ENCODE data around the gene THRSP. TPM values are rescaled to one million over a fixed set of nuclear protein-coding genes. Genes with fewer than 3 reads are reported as not detected.

Gene THRSP
- total RNA-seq, 1 experiment from 2014 or later, result not detected

DNA sequence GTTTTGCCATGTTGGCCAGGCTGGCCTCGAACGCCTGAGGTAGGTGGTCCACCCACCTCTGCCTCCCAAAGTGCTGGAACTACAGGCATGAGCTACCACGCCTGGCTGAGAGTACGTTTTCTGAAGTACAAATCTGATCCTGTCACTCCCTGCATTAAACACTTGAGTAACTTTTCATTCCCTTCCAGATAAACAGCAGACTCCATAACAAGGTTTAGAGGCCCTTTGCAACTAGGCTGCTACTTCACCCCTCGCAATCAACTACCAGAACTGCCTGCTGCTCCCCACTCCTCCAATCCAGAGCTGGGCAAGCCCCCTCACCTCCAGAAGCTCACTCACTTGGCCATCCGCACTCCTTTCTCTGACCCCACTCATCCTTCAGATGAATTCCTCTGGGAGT, 42.0 kb upstream of the THRSP start (continued):
- no peak for TF ChIP-seq CBX3 (IDR thresholded peaks at IDR 0.05; ENCODE audit: low read depth)
- TF ChIP-seq SP1 (IDR thresholded peaks at IDR 0.05; ENCODE audit: low read depth), result no peak
- TF ChIP-seq, protein P1, sequence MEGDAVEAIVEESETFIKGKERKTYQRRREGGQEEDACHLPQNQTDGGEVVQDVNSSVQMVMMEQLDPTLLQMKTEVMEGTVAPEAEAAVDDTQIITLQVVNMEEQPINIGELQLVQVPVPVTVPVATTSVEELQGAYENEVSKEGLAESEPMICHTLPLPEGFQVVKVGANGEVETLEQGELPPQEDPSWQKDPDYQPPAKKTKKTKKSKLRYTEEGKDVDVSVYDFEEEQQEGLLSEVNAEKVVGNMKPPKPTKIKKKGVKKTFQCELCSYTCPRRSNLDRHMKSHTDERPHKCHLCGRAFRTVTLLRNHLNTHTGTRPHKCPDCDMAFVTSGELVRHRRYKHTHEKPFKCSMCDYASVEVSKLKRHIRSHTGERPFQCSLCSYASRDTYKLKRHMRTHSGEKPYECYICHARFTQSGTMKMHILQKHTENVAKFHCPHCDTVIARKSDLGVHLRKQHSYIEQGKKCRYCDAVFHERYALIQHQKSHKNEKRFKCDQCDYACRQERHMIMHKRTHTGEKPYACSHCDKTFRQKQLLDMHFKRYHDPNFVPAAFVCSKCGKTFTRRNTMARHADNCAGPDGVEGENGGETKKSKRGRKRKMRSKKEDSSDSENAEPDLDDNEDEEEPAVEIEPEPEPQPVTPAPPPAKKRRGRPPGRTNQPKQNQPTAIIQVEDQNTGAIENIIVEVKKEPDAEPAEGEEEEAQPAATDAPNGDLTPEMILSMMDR (IDR thresholded peaks at IDR 0.05 in 2 of 3, conservative IDR thresholded peaks at IDR 0.05 in 1 of 3; ENCODE audit: borderline replicate concordance in 1 of 3, insufficient read depth in 1 of 3, low read depth in 2 of 3, low read length in 2 of 3), result no peak
- TF ChIP-seq JUND (IDR thresholded peaks at IDR 0.05), result no peak
- TF ChIP-seq EZH2 (IDR thresholded peaks at IDR 0.05), result no peak

GRCh38 chr11:78022397-78023396, 41.0 kb upstream of the THRSP start, which contains the start of gene KCTD14:
KCTD14 (minus strand) TSS chr11:78023276; CDS start chr11:78023249, 27 bp downstream.
- ChIA-PET POLR2A (no interaction called here), RAD21 (ENCODE audit: low non-redundant PET in 1 of 2, low total read pairs in 2 of 2, uncharacterized antibody in 2 of 2, unreplicated experiment in 2 of 2) (no interaction called here), CTCF (interaction anchor here (0.6 kb wide), 1 partner anchor 10 kb away, joined by 3 read pairs; no protein-coding TSS in a partner anchor)
- peak within 1 kb of the TSS; percentile 78 for H3K9ac ChIP-seq (ENCODE audit: low read length)
- DNase-seq (ENCODE audit: low read depth, low spot score) (no peak), ATAC-seq (peak; percentile 94)
- H3K36me3 ChIP-seq (ENCODE audit: control insufficient read depth in 1 of 2, insufficient read depth in 2 of 2, low read length in 2 of 2), result no peaks in the 10 kb centered on the region
- H3K9me2 ChIP-seq (ENCODE audit: insufficient read depth), result no peaks in the 10 kb centered on the region
- peak within 1 kb of the TSS; percentile 56 for H2AFZ ChIP-seq (ENCODE audit: low read depth, low read length, poor library complexity, severe bottlenecking)
- peaks cover 18% of the 10 kb centered on the region for H3K79me2 ChIP-seq (ENCODE audit: insufficient read depth, low read length)
- no peaks in the 10 kb centered on the region for H4K20me1 ChIP-seq (ENCODE audit: insufficient read depth)
- peak within 1 kb of the TSS; percentile 54 for H3K27ac ChIP-seq (ENCODE audit: low read depth, low read length)
- peaks cover 20 to 47% of the 10 kb centered on the region in 2 experiments for H3K4me1 ChIP-seq (ENCODE audit: control insufficient read depth in 1 of 2, insufficient read depth in 2 of 2, low read length in 2 of 2)
- H3K4me3 ChIP-seq (replicated peaks in 1 of 2; ENCODE audit: low read depth in 1 of 2, low read length in 2 of 2), result peak within 1 kb of the TSS; percentile 74 to 76
- intact Hi-C loops (cut with micrococcal nuclease), result no loop called here
- TSS peak; percentile 60 for BruUV-seq (replicated peaks)
- no peaks in the 10 kb centered on the region for H3K27me3 ChIP-seq (ENCODE audit: insufficient read depth, low read length)
- no peaks in the 10 kb centered on the region for H3K9me3 ChIP-seq (ENCODE audit: control insufficient read depth in 1 of 2, insufficient read depth in 1 of 2, low read depth in 1 of 2, low read length in 2 of 2)
- H3K4me2 ChIP-seq (ENCODE audit: low read length), result peak within 1 kb of the TSS; percentile 99
- peak; percentile 92 for TF ChIP-seq POLR2AphosphoS5 (IDR thresholded peaks at IDR 0.05; ENCODE audit: low read depth, low read length)
- TF ChIP-seq EGR1 (IDR thresholded peaks at IDR 0.05; ENCODE audit: low read depth), result no peak
- TF ChIP-seq SP1 (IDR thresholded peaks at IDR 0.05; ENCODE audit: low read depth), result no peak
- 0 out of 2 replicates have a peak, but pooled peaks have one; percentile 10 for TF ChIP-seq CBX3 (IDR thresholded peaks at IDR 0.05; ENCODE audit: low read depth)
- TF ChIP-seq JUND (IDR thresholded peaks at IDR 0.05), result no peak
- TF ChIP-seq SRF (IDR thresholded peaks at IDR 0.05; ENCODE audit: low read depth), result no peak
- no peak for TF ChIP-seq TCF7L2 (IDR thresholded peaks at IDR 0.05; ENCODE audit: borderline replicate concordance, extremely low read depth, insufficient read depth, insufficient read length)
- TF ChIP-seq, protein P2, sequence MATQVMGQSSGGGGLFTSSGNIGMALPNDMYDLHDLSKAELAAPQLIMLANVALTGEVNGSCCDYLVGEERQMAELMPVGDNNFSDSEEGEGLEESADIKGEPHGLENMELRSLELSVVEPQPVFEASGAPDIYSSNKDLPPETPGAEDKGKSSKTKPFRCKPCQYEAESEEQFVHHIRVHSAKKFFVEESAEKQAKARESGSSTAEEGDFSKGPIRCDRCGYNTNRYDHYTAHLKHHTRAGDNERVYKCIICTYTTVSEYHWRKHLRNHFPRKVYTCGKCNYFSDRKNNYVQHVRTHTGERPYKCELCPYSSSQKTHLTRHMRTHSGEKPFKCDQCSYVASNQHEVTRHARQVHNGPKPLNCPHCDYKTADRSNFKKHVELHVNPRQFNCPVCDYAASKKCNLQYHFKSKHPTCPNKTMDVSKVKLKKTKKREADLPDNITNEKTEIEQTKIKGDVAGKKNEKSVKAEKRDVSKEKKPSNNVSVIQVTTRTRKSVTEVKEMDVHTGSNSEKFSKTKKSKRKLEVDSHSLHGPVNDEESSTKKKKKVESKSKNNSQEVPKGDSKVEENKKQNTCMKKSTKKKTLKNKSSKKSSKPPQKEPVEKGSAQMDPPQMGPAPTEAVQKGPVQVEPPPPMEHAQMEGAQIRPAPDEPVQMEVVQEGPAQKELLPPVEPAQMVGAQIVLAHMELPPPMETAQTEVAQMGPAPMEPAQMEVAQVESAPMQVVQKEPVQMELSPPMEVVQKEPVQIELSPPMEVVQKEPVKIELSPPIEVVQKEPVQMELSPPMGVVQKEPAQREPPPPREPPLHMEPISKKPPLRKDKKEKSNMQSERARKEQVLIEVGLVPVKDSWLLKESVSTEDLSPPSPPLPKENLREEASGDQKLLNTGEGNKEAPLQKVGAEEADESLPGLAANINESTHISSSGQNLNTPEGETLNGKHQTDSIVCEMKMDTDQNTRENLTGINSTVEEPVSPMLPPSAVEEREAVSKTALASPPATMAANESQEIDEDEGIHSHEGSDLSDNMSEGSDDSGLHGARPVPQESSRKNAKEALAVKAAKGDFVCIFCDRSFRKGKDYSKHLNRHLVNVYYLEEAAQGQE (IDR thresholded peaks at IDR 0.05; ENCODE audit: low read depth), result no peak
- TF ChIP-seq ELF1 (IDR thresholded peaks at IDR 0.05; ENCODE audit: borderline replicate concordance, low read depth), result no peak
- no peak for TF ChIP-seq ZNF274 (IDR thresholded peaks at IDR 0.05; ENCODE audit: low read depth, low read length)
- TF ChIP-seq YY1 (IDR thresholded peaks at IDR 0.05; ENCODE audit: extremely low read depth, insufficient replicate concordance, low read depth, low read length), result no peak
- peak; percentile 43; the same call in 1 of the 2 replicates for TF ChIP-seq ZFX (IDR thresholded peaks at IDR 0.05)
- TF ChIP-seq EZH2phosphoT487 (IDR thresholded peaks at IDR 0.05; ENCODE audit: borderline replicate concordance), result no peak
- no peak for TF ChIP-seq SIN3A (IDR thresholded peaks at IDR 0.05; ENCODE audit: low read depth)
- TF ChIP-seq EZH2 (IDR thresholded peaks at IDR 0.05), result no peak
- peak; percentile 83 for TF ChIP-seq MAX (IDR thresholded peaks at IDR 0.05)
